ENCODE results near the gene ZDHHC7. TPM values are rescaled to one million over a fixed set of nuclear protein-coding genes. Genes with fewer than 3 reads are reported as not detected.

Gene ZDHHC7
- total and polyA plus RNA-seq, 4 experiments from 2014 or later = 27.1 to 40.2 (median 34.7) TPM

GRCh38 chr16:84952335-84953189, 58.8 kb downstream of the ZDHHC7 start:
- Histone ChIP-seq H3K27me3 (ENCODE audit: insufficient read depth, low read length) (no peaks in the 10 kb centered on the region), H3K36me3 (ENCODE audit: insufficient read depth, low read length) (no peaks in the 10 kb centered on the region), H3K9me3 (ENCODE audit: control insufficient read depth in 1 of 2, low read length in 2 of 2) (no peaks in the 10 kb centered on the region), H3K4me1 (ENCODE audit: insufficient read depth, low read length) (peaks cover 13% of the 10 kb centered on the region), H3K27ac (ENCODE audit: low read depth, low read length) (no peak overlapping the region), H3K4me3 (ENCODE audit: low read length in 2 of 2) (no peak overlapping the region)
- peak overlapping the region in 4 of 7 donors; percentile 25 to 77 (median 58) for H3K27ac Mint-ChIP-seq
- H3K4me3 Mint-ChIP-seq = no peak overlapping the region
- peaks cover 0 to 6% (median 5%) of the 10 kb centered on the region in 4 donors for H3K4me1 Mint-ChIP-seq
- no peaks in the 10 kb centered on the region for H3K36me3 Mint-ChIP-seq
- intact Hi-C loops (cut with micrococcal nuclease) = loop anchor here (1.0 kb wide), 3 partner anchors 27 to 214 kb away; no protein-coding TSS in a partner anchor
- H3K9me3 Mint-ChIP-seq = peaks cover 0 to 2% (median 0%) of the 10 kb centered on the region in 8 donors
- POLR2A ChIA-PET (ENCODE audit: partially characterized antibody) = interaction anchor here (0.6 to 5.2 kb wide), 3 partner anchors 194 to 199 kb away, joined by 4 to 45 read pairs (median 9); no protein-coding TSS in a partner anchor
- DNase-seq = peak; percentile 69 to 76 (median 73)
- CTCF ChIA-PET (ENCODE audit: partially characterized antibody) = interaction anchor here (0.6 to 7.2 kb wide), 31 partner anchors 9 to 442 kb away, joined by 3 to 289 read pairs (median 4); no protein-coding TSS in a partner anchor
- H3K27me3 Mint-ChIP-seq = peaks cover 0 to 6% of the 10 kb centered on the region in 2 donors

- Histone ChIP-seq H3K27ac (ENCODE audit: low read depth, low read length) (no peak overlapping the region), H3K4me1 (ENCODE audit: insufficient read depth, low read length) (peaks cover 13% of the 10 kb centered on the region), H3K27me3 (ENCODE audit: insufficient read depth, low read length) (no peaks in the 10 kb centered on the region), H3K9me3 (ENCODE audit: control insufficient read depth in 1 of 2, low read length in 2 of 2) (no peaks in the 10 kb centered on the region), H3K36me3 (ENCODE audit: insufficient read depth, low read length) (no peaks in the 10 kb centered on the region), H3K4me3 (ENCODE audit: low read length in 2 of 2) (no peak overlapping the region)
- intact Hi-C loops (cut with micrococcal nuclease) = no loop called here
- CTCF ChIA-PET (ENCODE audit: partially characterized antibody) = interaction anchor here (1.1 to 7.2 kb wide), 8 partner anchors 9 to 203 kb away, joined by 3 to 289 read pairs (median 6); no protein-coding TSS in a partner anchor
- Mint-ChIP-seq H3K36me3 (no peaks in the 10 kb centered on the region), H3K27me3 (peaks cover 0 to 6% of the 10 kb centered on the region in 2 donors), H3K9me3 (no peaks in the 10 kb centered on the region), H3K27ac (peak overlapping the region in 2 of 7 donors; percentile 4 to 64), H3K4me1 (peaks cover 0 to 6% (median 5%) of the 10 kb centered on the region in 4 donors), H3K4me3 (no peak overlapping the region)
- POLR2A ChIA-PET (ENCODE audit: partially characterized antibody) = interaction anchor here (5.2 kb wide), 1 partner anchor 197 kb away, joined by 45 read pairs; no protein-coding TSS in a partner anchor
- DNase-seq = peak in 3 of 5 donors; percentile 10 to 15 (median 15)
Measured at GRCh38 chr16:84950906-84951305, 60.4 kb downstream of the ZDHHC7 start.

- Histone ChIP-seq H3K36me3 (ENCODE audit: insufficient read depth, low read length) (no peaks in the 10 kb centered on the region), H3K27ac (ENCODE audit: low read depth, low read length) (no peak overlapping the region), H3K27me3 (ENCODE audit: insufficient read depth, low read length) (no peaks in the 10 kb centered on the region), H3K9me3 (ENCODE audit: control insufficient read depth in 1 of 2, low read length in 2 of 2) (no peaks in the 10 kb centered on the region), H3K4me3 (ENCODE audit: low read length in 2 of 2) (no peak overlapping the region), H3K4me1 (ENCODE audit: insufficient read depth, low read length) (peaks cover 13% of the 10 kb centered on the region)
- Mint-ChIP-seq H3K27me3 (peaks cover 0 to 6% of the 10 kb centered on the region in 2 donors), H3K4me1 (peaks cover 0 to 6% (median 5%) of the 10 kb centered on the region in 4 donors), H3K4me3 (peak overlapping the region in 1 of 8 donors; percentile 67), H3K27ac (peak overlapping the region in 2 of 7 donors; percentile 57 to 89), H3K9me3 (no peaks in the 10 kb centered on the region), H3K36me3 (no peaks in the 10 kb centered on the region)
- ChIA-PET POLR2A (ENCODE audit: partially characterized antibody) (interaction anchor here (5.2 kb wide), 1 partner anchor 196 kb away, joined by 45 read pairs; no protein-coding TSS in a partner anchor), CTCF (ENCODE audit: partially characterized antibody) (interaction anchor here (0.9 to 7.2 kb wide), 5 partner anchors 22 to 196 kb away, joined by 3 to 289 read pairs (median 4); no protein-coding TSS in a partner anchor)
- no peak for DNase-seq
- intact Hi-C loops (cut with micrococcal nuclease) = no loop called here
Measured at GRCh38 chr16:84949772-84950436, 61.4 kb downstream of the ZDHHC7 start.

DNA sequence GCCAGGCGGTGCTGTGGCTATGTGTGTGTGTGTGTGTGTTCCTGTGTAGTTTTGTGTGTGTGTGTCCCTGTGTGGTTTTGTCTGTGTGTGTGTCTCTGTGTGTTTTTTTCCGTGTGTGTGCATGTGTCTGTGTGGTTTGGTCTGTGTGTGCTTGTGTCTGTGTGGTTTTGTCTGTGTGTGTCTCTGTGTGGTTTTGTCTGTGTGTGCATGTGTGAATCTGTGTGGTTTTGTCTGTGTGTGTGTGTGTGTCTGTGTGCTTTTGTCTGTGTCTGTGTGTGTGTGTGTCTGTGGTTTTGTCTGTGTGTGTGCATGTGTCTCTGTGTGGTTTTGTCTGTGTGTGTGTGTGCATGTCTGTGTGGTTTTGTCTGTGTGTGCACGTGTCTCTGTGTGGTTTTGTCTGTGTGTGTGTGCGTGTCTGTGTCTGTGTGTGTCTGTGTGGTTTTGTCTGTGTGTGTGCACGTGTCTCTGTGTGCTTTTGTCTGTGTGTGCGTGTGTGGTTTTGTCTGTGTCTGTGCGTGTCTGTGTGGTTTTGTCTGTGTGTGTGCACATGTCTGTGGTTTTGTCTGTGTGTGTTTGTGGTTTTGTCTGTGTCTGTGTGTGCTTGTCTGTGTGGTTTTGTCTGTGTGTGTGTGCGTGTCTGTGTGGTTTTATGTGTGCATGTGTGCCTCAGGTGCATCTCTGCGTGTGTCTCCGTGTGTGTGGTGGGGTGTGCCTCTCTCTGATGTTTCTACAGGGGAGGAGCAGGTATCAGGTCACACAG, 62.3 kb downstream of the ZDHHC7 start:
- Histone ChIP-seq H3K4me1 (ENCODE audit: insufficient read depth, low read length) (peaks cover 13% of the 10 kb centered on the region), H3K27me3 (ENCODE audit: insufficient read depth, low read length) (no peaks in the 10 kb centered on the region), H3K9me3 (ENCODE audit: control insufficient read depth in 1 of 2, low read length in 2 of 2) (no peaks in the 10 kb centered on the region), H3K27ac (ENCODE audit: low read depth, low read length) (no peak overlapping the region), H3K4me3 (ENCODE audit: low read length in 2 of 2) (no peak overlapping the region), H3K36me3 (ENCODE audit: insufficient read depth, low read length) (no peaks in the 10 kb centered on the region)
- Mint-ChIP-seq H3K27me3 (peaks cover 0 to 6% of the 10 kb centered on the region in 2 donors), H3K9me3 (no peaks in the 10 kb centered on the region), H3K27ac (no peak overlapping the region), H3K4me3 (no peak overlapping the region), H3K4me1 (peaks cover 0 to 6% (median 5%) of the 10 kb centered on the region in 4 donors), H3K36me3 (no peaks in the 10 kb centered on the region)
- POLR2A ChIA-PET (ENCODE audit: partially characterized antibody) = no interaction called here
- peak in 1 of 5 donors; percentile 9 for DNase-seq
- CTCF ChIA-PET (ENCODE audit: partially characterized antibody) = interaction anchor here (1.3 to 7.2 kb wide), 3 partner anchors 22 to 195 kb away, joined by 4 to 289 read pairs (median 6); no protein-coding TSS in a partner anchor
- intact Hi-C loops (cut with micrococcal nuclease) = no loop called here

DNA sequence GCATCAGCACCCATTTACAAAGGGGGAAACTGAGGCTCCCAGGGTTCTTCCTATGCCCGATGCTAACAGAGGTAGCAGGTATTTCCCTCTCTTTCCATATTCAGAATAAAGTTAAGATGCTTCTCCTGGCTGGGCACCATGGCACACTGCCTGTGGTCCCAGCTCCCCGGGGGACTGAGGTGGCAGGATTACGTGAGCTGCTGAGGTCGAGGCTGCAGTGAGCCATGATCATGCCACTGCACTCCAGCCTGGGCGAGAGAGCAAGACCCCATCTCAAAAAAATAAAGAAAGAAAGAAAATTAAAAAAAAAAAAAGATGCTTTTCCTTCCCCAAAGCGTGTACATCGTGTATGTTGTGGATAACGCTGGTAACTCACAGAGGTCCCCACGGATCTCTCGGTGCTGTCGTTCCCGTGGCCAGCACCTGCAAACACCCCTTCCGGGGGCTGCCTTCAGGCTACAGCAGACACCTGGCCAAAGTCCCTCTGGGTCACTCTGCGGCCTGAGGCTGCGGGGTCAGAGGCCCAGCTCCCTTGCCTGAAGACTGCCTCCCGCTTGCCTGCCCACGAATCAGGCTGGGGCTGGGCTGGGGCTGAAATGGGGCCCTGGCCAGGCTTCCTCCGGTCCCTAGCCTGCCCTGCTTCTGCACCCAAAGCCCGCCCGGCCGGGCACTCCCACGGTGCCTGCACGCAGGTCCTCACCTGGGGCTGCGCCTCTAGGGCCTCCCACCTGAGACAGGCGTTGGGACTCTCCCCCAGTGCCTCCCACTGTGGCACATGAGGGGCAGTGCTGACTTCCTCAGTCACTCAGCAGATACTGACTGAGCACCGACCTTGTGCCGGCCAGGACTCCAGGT, 63.1 kb downstream of the ZDHHC7 start:
- CTCF ChIA-PET (ENCODE audit: partially characterized antibody) = no interaction called here
- H3K36me3 ChIP-seq (ENCODE audit: insufficient read depth, low read length) = no peaks in the 10 kb centered on the region
- no peaks in the 10 kb centered on the region for H3K27me3 ChIP-seq (ENCODE audit: insufficient read depth, low read length)
- POLR2A ChIA-PET (ENCODE audit: partially characterized antibody) = interaction anchor here (0.9 kb wide), 1 partner anchor 194 kb away, joined by 3 read pairs; no protein-coding TSS in a partner anchor
- Mint-ChIP-seq H3K4me1 (peaks cover 0 to 6% (median 5%) of the 10 kb centered on the region in 4 donors), H3K36me3 (no peaks in the 10 kb centered on the region), H3K27ac (no peak overlapping the region), H3K9me3 (no peaks in the 10 kb centered on the region), H3K27me3 (peaks cover 0 to 4% of the 10 kb centered on the region in 2 donors), H3K4me3 (no peak overlapping the region)
- no peak for DNase-seq
- peaks cover 13% of the 10 kb centered on the region for H3K4me1 ChIP-seq (ENCODE audit: insufficient read depth, low read length)
- no peak overlapping the region for H3K27ac ChIP-seq (ENCODE audit: low read depth, low read length)
- intact Hi-C loops (cut with micrococcal nuclease) = no loop called here
- no peaks in the 10 kb centered on the region for H3K9me3 ChIP-seq (ENCODE audit: control insufficient read depth in 1 of 2, low read length in 2 of 2)
- H3K4me3 ChIP-seq (ENCODE audit: low read length in 2 of 2) = no peak overlapping the region

DNA sequence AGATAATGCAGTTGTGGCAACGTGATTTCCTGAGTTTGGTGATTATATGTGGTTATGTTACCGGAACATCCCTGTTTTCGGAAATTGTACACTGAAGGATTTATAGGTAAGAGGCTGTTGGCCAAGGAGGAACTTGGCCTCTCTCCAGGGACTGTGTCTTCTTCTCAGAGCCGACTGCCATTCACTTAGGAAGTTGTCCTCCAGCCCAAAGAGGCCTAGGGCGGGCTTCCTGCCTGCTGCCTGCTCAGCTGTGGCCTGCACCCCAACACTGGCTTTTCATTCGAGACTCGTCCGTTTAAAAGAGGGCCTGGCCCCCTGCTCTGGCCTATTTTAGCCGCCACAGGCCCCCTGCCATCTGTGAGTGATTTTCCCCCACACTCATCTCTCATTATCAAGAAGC, 64.3 kb downstream of the ZDHHC7 start:
- H3K4me1 ChIP-seq (ENCODE audit: insufficient read depth, low read length) = peaks cover 12% of the 10 kb centered on the region
- no peak for DNase-seq
- Mint-ChIP-seq H3K4me1 (peaks cover 0 to 3% (median 1%) of the 10 kb centered on the region in 4 donors), H3K4me3 (no peak overlapping the region), H3K27me3 (peaks cover 0 to 3% of the 10 kb centered on the region in 2 donors), H3K36me3 (no peaks in the 10 kb centered on the region), H3K9me3 (peaks cover 0 to 2% (median 0%) of the 10 kb centered on the region in 8 donors), H3K27ac (no peak overlapping the region)
- no peaks in the 10 kb centered on the region for H3K27me3 ChIP-seq (ENCODE audit: insufficient read depth, low read length)
- CTCF ChIA-PET (ENCODE audit: partially characterized antibody) = no interaction called here
- no peaks in the 10 kb centered on the region for H3K36me3 ChIP-seq (ENCODE audit: insufficient read depth, low read length)
- POLR2A ChIA-PET (ENCODE audit: partially characterized antibody) = no interaction called here
- intact Hi-C loops (cut with micrococcal nuclease) = no loop called here
- no peak overlapping the region for H3K4me3 ChIP-seq (ENCODE audit: low read length in 2 of 2)
- H3K27ac ChIP-seq (ENCODE audit: low read depth, low read length) = no peak overlapping the region
- no peaks in the 10 kb centered on the region for H3K9me3 ChIP-seq (ENCODE audit: control insufficient read depth in 1 of 2, low read length in 2 of 2)

Data from CD4-positive, alpha-beta memory T cell (primary cell).